Ovary (tissue), 3 donors: ENCODE results near the gene STK32A.

Experiments used
- EP300 ChIP-seq: sonication (generic); formaldehyde crosslinking; IDR thresholded peaks from one replicate; pipeline ENCODE4 v1.6.1; 2017; ENCODE audit warnings: antibody characterized with exemption
- POLR2A ChIP-seq: fragments of 450-650 bp; IDR thresholded peaks from one replicate; pipeline ENCODE4 v1.6.1; 2017; ENCODE audit warnings: antibody characterized with exemption, mild to moderate bottlenecking, moderate library complexity
- TF ChIP-seq, protein P1 (sequence below), 3 donors: fragments of 450-650 bp in 2 of 3; fragments of 200-600 bp in 1 of 3; IDR thresholded peaks; one replicate each; pipeline versions ENCODE4 v1.5.1 to v1.8.0; 2016 to 2022; ENCODE audit warnings: antibody characterized with exemption in 3 of 3, mild to moderate bottlenecking in 1 of 3
- donor health status: DM: no; HTN: no; CAD: no.

DNA sequence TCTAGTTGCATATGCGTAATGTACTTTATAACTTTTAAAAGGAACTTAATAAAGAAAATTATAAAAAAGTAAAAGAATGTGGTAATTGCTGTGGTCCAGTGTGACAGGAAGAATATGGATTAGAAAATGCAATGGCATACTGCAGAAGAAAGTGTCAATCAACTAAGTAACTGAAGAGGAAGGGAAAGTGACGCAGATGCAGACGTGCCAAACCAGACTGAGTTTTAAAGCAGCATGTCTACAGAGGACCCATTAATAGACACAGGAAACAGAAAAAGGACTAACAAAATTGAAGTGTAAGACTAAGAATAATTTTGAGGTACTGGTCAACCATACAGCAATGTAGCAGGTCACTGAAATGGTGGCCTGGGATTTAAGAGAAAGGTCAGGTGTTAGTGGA lies 201.8 kb downstream of the STK32A start:
- TF ChIP-seq EP300: no peak
- TF ChIP-seq, protein P1, sequence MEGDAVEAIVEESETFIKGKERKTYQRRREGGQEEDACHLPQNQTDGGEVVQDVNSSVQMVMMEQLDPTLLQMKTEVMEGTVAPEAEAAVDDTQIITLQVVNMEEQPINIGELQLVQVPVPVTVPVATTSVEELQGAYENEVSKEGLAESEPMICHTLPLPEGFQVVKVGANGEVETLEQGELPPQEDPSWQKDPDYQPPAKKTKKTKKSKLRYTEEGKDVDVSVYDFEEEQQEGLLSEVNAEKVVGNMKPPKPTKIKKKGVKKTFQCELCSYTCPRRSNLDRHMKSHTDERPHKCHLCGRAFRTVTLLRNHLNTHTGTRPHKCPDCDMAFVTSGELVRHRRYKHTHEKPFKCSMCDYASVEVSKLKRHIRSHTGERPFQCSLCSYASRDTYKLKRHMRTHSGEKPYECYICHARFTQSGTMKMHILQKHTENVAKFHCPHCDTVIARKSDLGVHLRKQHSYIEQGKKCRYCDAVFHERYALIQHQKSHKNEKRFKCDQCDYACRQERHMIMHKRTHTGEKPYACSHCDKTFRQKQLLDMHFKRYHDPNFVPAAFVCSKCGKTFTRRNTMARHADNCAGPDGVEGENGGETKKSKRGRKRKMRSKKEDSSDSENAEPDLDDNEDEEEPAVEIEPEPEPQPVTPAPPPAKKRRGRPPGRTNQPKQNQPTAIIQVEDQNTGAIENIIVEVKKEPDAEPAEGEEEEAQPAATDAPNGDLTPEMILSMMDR (IDR thresholded peaks at IDR 0.05): no peak
- no peak for TF ChIP-seq POLR2A
